ENCODE data around the gene EVA1A. TPM values are rescaled to one million over a fixed set of nuclear protein-coding genes. Genes with fewer than 3 reads are reported as not detected.

EVA1A gene
- total and polyA plus RNA-seq, 4 experiments from 2014 or later: not detected

DNA sequence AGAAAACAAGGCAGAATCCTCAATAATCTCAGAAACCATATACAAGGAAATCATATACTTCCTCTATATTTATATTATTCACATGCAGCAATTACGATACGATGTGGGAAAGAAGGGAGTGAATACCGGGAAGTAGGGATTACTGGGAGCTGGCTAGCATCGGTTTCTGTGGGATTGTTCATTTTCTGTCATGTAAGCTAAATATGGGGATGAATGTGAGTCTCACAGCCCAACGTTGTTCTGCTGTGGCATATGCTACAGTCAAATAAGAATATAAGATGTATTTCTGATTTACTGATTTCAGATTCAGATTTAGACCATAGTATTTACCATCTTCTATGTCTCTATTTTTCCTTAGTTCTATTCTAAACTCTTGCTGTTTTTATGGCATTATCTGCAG, 113.6 kb downstream of the EVA1A start:
- H3K27me3 Mint-ChIP-seq: peaks cover 2 to 4% of the 10 kb centered on the region in 2 donors
- intact Hi-C loops (cut with micrococcal nuclease): no loop called here
- ChIA-PET POLR2A (ENCODE audit: partially characterized antibody) (no interaction called here), CTCF (ENCODE audit: partially characterized antibody) (no interaction called here)
- H3K36me3 ChIP-seq (ENCODE audit: insufficient read depth, low read length): no peaks in the 10 kb centered on the region
- no peak overlapping the region for H3K4me3 Mint-ChIP-seq
- H3K36me3 Mint-ChIP-seq: no peaks in the 10 kb centered on the region
- no peaks in the 10 kb centered on the region for H3K9me3 ChIP-seq (ENCODE audit: control insufficient read depth in 1 of 2, low read length in 2 of 2)
- no peak for DNase-seq
- no peak overlapping the region for H3K27ac Mint-ChIP-seq
- peaks cover 0 to 14% (median 3%) of the 10 kb centered on the region in 8 donors for H3K9me3 Mint-ChIP-seq
- no peak overlapping the region for H3K4me3 ChIP-seq (ENCODE audit: low read length in 2 of 2)
- H3K4me1 ChIP-seq (ENCODE audit: insufficient read depth, low read length): no peaks in the 10 kb centered on the region
- no peak overlapping the region for H3K27ac ChIP-seq (ENCODE audit: low read depth, low read length)
- no peaks in the 10 kb centered on the region for H3K27me3 ChIP-seq (ENCODE audit: insufficient read depth, low read length)
- H3K4me1 Mint-ChIP-seq: no peaks in the 10 kb centered on the region

Other genes starting within 250 kb of the EVA1A start
- 10 to 100 TPM; 27.6 to 29.4 TPM for gene MRPL19, start 85.8 kb upstream of the EVA1A start, total RNA-seq
- gene MRPL19, start 85.8 kb upstream of the EVA1A start, polyA plus RNA-seq: 10 to 100 TPM; 29.6 to 35.6 TPM
- gene GCFC2, start 150.0 kb upstream of the EVA1A start, total RNA-seq: 10 to 100 TPM; 22.9 to 25.9 TPM
- gene GCFC2, start 150.0 kb upstream of the EVA1A start, polyA plus RNA-seq: 10 to 100 TPM; 28.7 to 31.2 TPM

All from CD4-positive, alpha-beta memory T cell (primary cell).